Measurements from ENCODE around the gene TUBB3.
"Not testable (repeated sequence)": the region's sequence is repeated elsewhere in the genome, so short reads cannot be mapped to it uniquely, and the experiment has no call there.

TUBB3 gene

DNA sequence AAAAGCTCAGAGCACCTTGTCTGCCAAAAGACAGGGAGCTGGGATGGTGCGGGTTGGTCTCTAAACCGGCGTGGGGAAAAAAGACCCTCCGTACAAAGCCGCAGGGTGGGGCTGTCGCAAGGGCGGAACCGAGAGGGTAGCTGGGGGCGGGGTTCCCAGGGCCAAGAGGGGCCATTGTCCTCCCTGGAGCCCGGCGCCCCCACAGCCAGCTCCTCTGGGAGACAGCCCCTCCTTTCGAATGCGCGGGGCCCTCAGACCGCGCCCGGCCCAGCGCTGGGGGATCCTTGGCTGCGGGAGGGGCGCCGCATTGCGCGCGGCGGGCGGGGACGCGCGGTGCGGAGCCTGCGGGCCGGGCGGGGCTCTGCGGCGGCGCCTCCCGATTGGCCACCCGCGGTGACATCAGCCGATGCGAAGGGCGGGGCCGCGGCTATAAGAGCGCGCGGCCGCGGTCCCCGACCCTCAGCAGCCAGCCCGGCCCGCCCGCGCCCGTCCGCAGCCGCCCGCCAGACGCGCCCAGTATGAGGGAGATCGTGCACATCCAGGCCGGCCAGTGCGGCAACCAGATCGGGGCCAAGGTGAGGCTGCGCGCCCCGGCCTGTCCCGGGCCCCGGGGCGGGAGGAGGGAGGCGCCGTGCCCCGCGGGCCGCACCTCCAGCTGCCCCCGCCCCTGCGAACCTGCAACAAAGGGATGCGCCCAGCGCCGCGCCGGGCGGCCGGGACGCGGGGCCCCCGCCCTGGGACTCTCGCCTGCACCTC, at the start of gene TUBB3:
Gene TUBB3 (plus strand): TSS at position 459 of the 756 bp plus-strand sequence. CDS start 60 bp downstream, at position 519.
- DNase-seq: peak; percentile 88

DNA sequence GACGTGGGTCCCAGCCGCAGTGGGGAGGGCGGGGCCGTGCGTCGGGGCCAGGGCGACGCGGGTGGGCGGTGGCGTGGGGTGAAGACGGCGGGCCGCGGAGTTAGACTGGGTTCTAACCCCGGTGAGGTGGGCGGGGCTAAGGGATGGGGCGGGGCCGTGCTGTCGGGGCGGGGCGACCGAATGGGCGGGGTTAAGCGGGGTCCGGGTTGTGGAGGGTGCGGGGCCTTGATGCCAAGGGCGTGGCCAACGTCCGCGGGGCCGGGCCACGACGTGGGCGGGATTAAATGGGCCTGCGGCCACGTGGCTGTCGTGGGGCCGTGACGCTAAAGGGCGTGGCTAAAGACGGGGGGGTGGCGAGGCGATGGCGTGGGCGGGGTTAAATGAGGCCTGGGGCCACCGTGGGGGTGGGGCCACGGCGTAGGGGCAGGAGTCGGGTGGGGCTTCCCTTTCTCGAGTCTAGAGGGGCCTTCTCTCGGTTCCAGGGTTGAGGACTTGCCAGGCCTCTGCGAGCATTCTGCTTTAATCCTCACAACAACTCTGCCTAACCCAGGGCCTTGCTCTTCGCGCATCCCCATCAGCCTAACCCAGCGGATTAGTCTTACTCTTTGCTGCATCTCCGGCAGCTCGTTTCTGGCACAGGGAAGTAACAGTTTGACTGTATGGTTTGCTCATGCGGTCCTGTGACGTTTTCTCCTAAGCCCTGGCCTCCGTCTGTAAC, 49.0 kb upstream of the TUBB3 start:
- peak; percentile 95 for DNase-seq

DNA sequence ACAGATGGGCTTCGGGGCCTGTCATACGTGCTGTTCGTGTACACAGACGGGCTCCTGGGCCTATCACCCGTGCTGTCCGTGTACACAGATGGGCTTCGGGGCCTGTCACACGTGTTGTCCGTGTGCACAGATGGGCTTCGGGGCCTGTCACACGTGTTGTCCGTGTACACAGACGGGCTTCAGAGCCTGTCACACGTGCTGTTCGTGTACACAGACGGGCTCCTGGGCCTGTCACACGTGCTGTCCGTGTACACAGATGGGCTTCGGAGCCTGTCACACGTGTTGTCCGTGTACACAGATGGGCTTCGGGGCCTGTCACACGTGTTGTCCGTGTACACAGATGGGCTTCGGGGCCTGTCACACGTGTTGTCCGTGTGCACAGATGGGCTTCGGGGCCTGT, 44.0 kb upstream of the TUBB3 start:
- not testable (repeated sequence) for DNase-seq

DNA sequence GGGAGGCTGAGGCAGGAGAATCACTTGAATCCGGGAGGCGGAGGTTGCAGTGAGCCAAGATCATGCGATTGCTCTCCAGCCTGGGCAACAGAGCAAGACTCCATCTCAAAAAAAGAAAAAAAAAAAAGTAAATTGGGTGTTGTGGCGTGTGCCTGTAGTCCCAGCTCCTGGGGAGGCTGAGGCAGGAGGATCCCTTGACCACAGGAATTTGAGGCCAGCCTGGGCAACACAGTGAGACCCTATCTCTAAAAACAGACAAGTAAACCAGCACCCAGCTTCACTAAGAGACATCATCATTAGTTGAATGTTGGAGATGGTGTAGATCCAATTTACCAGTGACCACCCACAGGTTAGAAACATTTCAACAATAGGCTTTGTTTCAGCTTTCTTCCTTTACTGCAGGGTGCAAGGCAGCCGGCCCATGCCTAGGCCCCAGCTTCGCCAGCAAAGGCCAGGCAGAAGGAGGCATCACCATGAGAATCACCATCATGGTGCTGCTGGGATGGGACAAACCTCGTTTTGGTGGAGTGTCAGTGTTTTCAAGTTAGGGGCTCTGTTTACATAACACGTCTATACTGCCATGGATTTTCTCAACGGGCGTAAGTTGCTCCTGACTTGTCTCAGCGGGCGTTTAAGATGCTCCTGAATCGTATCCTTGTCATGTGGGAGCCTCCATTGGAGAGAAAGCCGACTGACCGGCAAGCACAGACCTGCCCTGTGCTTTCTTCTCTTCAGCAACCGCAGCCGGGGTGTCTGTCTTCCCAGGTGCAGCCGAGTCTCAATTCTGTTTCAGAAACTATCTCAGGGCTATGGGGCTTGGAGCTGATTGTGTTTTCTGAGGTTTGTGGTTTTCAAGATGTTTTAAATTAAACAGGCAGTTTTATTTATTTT, 42.4 kb upstream of the TUBB3 start:
- DNase-seq: no peak

DNA sequence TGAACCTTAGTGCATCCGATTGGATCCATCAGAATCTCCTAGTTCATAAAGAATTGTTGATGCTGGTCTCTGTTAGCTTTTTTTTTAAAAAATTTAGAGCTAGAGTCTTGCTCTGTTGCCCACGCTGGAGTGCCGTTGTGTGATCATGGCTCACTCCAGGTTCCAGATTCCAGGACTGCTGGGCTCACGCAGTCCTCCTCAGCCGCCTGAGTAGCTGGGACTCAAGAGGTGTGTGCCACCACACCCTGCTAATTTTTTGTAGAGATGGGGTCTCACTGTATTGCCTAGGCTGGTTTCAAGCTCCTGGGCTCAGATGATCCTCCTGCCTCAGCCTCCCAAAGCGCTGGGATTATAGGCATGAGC, 41.8 kb upstream of the TUBB3 start:
- DNase-seq: no peak

DNA sequence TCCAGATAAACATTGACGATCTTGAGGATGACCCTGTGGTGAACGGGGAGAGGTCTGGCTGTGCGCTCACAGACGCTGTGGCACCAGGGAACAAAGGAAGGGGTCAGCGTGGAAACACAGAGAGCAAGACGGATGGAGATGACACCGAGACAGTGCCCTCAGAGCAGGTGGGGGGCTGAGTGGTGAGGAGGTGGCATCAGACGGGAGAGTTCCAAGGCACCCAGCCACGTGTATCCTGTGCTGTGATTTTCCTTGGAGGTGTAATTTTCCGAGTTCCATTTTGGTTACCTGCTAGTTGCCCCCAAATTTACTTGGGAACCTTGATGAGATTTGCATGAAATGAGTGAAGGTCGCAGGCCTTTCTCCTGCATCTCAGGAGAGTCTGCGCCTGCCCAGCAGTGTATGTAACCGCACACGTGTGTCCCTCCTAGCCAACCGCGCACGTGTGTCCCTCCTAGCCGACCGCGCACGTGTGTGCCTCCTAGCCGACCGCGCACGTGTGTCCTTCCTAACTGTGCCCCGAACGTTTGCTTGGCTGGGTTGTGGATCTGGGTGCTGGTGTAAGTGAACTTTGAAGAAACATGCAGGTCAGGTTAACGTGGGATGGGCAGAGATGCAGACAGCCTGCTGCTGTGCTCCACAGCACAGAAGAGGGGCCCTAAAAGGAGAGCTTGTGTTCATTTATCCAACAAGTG, 39.6 kb upstream of the TUBB3 start:
- DNase-seq: no peak

DNA sequence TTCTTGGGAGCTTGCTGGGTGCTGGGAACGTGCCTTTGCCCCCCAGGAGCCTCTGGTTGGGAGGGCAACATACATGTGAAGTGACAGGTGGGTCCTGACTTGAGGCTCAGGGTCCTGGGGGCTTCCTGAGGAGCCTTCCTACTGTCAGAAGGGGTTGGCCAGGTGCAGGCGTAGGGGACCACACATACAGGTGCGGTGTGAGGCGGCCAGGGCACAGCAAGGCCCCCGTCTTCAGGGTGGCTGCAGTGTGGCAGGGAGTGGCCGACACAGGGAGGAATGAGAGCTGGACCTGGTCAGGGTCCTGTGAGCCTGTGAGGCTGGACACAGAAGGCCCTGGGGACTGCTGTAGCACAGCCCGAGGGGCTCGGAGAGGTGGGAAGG, 39.1 kb upstream of the TUBB3 start:
- no peak for DNase-seq

DNA sequence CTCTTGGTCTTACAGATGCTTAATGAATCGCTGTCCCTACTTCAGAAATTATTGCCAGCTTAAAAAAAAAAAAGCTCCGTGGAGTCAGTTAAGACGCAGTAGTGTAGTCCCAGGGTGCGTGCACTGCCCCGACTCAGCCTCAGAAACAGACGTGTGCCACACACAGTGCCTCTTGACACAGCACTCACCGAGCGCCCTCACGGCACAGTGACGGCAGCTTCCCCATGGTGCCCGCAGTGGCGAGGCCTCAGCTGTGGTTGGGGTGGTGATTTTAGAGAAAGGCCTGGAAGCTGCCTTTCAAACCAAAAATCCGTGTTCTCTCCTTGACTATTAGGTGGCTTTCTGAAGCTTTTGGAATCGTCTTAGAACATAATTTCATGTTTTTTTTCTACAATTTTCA, 35.9 kb upstream of the TUBB3 start:
- no peak for DNase-seq

DNA sequence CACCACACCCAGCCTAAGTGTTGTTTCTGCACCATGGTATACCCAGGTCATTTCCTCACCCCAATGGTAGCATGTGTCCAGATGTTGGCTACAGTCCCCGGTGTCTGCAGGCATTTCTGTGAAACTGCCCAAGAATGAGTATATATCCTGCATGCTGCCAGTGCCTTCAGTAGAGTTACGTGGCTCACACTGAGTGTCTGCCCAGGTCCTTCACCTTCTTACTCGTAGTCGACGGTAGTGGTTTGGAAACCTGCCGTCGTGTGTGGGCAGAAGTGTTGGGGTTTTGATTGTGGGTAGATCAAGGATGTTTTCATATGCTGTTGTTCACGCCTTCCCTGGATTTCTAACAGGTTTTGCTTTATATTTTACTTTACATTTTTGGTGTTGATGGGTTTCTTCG, 32.9 kb upstream of the TUBB3 start:
- no peak for DNase-seq

DNA sequence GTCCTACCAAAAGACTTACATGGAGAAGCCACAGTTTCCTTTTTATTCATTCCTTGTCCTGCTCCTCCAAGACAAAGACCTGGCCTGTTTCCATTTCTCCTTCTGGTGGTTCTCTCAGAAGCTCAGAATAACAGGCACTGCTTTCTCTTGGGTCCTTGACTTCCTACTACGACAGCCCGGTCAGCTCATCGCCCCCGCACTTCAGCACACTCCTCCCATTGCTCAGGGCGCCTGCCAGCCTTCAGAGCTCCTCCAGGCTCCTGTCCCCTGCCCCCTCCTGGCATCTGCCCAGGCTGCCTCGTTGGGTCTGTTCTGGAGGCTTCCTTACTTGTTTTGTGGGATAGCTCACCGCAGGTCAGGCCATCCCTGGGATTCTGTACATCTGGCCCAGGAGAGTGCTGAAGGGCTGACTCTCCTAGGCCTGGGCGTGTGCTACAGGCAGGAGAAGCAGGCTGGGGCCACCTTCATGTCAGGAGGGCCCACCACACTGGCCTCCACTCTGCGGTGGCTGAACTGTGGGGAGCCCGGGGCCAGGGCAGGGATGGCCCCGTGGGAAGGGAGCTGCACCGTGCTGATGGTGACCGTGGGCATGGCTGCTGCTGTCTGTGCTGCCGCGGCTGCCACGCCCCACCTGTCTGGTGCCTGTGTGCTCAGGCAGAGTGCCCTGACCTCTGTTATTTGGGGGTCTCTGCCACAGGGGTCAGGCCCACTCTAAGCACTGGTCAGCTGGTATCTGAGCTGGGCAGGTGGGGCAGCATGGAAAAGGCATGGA, 32.1 kb upstream of the TUBB3 start:
- DNase-seq: no peak

DNA sequence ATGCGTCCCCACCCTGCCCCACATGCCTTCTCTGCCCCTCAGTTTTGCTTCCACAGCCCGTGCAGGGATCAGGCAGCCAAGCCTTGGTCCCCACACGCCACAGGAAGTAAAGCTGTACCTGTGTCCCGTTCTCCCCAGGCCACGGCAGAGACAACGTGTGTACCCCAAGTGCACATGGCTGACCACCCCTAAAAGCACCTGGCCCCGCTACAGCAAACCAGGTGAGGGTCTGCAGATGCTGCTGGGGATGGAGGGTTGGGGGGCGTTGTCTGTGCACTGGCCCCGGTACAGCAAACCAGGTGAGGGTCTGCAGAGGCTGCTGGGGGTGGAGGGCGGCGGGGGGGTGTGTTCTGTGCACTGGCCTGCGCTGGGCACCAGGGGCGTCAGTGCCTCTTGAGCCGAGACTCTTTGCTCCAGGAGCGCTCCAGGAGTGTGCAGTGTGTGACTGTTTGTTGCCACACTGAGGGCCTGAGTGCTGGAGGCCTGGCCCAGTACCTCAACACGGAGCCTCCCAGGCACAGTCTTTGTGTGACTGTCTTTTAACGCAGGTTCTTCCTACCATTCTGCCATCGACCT, 31.0 kb upstream of the TUBB3 start:
- no peak for DNase-seq

DNA sequence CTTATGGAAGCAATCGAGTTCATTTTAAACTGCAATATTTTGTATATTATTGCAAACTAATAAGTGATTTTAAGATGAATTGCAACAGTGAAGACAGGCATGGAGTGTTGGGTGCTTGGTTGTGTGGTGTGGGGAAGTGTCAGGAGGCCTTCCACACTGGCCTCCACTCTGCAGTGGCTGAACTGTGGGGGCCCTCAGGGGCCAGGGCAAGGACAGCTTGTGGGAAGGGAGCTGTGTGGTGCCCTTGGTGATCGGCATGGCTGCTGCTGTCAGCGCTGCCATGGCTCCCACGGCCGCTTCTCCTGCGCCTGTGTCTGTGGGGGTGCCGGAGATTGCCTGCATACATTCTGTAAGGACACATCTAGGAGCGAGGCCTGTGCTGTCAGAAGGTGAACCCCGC, 30.5 kb upstream of the TUBB3 start:
- no peak for DNase-seq

DNA sequence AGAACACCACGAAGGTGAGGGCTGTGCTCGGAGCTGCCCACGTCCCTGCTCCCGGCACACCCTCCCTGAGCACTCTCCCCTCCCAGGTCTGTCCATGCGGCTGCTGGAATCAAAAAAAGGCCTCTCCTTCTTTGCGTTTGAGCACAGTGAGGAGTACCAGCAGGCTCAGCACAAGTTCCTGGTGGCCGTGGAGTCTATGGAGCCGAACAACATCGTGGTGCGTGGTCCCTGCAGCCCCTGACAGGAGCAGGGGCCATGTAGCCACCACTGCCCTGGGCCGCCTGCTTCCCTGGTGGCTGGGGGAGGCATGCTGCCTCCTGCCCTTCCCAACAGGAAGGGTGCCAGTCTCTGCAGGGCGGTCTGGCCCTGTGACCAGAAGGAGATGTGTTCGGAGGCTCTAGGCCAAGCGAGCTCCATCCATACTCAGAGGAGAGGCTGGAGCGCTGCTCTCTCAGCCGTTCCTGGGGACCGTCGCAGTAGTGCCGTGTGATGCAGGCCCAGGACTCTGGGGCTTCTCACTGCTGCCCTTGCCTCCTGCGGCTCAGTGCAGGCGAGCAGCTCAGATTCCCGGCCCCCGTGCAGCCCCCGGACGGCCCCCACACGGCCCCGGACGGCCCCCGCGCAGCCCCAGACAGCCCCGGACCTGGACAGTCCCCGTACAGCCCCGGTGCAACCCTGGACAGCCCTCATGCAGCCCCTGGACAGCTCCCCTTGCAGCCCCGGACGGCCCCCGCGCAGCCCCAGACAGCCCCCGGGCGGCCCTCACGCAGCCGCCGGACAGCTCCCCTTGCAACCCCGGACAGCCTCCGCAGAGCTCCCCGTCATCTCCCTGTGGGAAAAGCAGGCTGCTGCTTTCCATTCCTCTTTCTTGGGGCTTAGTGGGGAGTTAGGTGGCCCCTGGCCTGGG, 29.2 kb upstream of the TUBB3 start:
- DNase-seq: no peak

DNA sequence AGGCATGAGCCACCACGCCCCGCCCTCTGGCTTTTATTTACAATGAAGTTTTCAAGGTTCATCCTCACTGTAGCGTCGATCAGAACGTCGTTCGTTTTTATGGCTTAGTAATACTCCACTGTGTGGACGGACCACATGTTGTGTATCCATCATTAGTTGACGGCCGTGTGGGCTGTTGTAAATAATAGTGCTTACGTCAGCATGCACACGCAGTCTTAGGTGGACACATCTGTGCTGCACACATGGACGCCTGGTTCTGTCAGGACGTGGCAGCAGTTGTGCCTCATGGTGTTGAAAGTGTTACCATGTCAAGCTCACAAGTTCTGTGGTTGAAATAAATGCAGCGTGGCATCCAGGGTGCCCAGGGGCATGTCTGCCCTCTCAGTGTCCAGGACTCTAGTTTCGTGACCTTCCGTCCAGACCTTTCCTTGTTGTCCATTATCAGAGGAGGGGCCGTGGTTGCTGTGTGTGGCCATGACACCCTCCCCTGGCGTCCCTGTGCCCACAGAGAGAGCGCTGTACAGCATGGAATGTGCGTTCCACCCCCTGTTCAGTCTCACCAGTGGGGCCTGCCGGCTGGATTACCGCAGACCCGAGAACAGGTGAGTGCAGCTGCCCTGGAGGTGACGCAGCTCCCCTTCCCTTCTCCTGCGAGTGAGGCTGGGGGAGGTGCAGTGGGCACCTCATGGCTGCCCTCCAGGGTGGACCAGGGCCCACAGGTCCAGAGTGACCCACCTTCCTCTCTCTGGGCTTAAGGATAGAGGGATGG, 27.5 kb upstream of the TUBB3 start:
- DNase-seq: no peak

DNA sequence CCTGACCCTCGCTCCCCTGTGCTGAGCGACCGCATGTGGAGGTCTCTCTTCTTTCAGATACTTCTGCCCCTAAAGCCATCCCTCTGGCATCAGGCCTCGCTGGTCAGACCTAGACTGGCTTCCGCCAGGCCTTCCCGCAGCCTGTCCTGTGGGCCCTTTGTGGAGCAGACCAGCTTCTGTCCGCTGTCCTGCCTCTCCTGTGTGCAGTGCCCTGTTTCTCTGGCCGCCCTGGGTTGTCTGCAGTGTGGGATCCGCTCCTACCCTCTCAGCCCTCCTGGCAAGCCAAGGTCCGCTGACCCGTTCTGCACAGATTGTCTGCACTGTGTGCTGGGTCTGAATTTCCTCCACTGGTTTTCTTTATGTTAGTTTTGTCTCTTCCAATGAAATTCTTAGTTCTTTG, 25.9 kb upstream of the TUBB3 start:
- no peak for DNase-seq

DNA sequence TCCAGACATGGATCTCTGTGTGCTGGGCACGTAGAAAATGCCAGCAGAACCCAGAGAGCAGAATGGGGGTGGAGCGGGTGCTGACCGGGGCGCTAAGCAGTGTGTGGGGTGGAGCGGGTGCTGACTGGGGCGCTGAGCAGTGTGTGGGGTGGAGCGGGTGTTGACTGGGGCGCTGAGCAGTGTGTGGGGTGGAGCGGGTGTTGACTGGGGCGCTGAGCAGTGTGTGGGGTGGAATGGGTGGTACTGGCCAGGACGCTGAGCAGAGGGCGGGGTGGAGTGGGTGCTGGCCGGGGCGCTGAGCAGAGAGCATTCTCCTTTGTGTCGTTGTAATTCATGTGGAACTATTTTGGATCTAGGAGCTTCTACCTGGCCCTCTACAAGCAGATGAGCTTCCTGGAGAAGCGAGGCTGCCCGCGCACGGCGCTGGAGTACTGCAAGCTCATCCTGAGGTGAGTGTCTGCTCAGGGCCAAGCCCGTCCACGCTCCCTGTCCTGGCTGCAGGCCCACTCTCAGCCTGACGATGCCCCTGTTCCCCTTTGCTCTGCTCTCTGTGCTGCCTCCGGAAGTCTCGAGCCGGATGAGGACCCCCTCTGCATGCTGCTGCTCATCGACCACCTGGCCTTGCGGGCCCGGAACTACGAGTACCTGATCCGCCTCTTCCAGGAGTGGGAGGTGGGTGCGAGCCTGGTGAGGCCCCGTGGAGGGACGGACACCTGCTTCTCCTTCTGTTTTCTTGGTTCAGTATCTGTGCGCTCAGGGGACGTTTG, 24.8 kb upstream of the TUBB3 start:
- no peak for DNase-seq

DNA sequence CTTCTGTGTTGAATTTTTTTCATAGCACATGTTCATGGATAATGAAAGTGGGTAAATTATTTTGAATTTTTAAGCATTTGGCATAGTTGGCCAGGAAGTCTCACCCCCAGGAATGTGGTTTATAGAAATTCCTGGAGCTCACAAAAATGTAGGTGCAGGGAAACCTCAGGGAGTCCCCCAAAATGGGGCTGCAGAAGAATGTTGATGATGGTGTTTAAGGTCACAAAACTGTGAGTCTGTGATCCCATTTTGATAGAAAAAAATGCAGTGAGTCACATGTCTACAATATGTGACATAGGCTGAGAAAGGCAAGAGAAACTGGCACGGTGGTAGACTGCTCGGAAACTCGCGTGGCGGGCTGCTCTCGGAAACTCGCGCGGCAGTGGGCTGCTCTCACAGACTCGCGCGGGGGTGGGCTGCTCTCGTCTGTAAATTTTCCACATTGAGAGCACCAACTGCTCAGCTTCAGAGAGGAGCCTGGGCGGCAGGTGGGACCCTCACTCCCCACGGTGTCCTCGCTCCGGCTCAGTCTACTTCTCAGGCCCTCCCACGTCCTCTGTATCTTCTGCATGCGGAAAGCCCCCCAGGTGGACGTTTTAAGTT, 23.2 kb upstream of the TUBB3 start:
- peak; percentile 41 for DNase-seq

DNA sequence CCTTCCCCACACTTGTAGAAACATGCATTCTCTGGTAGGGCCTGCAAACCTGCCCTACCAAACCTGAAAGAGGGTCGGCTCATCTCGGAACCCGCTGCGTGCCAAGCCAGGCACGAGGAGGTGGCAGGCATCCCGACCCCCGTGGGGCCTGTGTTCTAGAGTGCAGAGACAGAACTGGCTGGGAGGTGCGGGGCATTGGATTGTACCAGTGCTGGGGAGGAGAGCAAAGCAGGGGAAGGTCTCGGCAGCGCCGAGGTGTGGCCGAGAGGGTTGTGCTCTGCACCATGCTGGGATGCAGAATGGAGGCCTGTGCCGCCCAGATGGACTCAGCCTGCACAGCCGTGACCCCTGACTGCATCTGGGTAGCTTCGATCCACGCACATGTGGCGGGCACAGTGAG, 22.3 kb upstream of the TUBB3 start:
- DNase-seq: no peak

DNA sequence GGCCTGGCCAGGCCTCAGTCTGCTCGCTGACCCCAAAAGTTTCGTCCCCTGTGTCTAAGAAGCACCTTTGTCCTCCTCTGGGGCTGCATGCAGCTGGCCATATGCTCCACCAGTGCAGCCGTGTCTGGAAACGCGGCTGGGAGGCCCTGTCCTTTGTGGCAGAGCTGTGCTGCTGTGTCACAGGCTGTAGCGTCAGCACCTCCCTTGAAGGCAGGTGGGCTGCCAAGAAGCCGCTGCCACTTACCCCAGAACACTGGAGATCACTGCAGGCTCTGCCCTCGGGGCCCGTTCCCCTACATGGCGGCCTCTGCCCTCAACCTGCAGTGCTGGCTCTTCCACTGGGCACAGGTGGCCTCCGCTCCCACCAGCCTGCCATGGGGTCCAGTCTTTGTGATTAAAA, 20.2 kb upstream of the TUBB3 start:
- no peak for DNase-seq

All from fibroblast of skin of right biceps (primary cell).